Activated CD8-positive, alpha-beta T cell treated with anti-CD3 and anti-CD28 coated beads for 36 hours (primary cell): ENCODE results near the gene GPR42. TPM values are rescaled to one million over a fixed set of nuclear protein-coding genes. Genes with fewer than 3 reads are reported as not detected.

Experiments
- ATAC-seq: fragments of 200-7000 bp; cut with Tn5 transposase; one replicate; pipeline ENCODE4 v1.10.0; 2021; ENCODE audit warnings: mild to moderate bottlenecking, moderate library complexity
- CTCF ChIA-PET: fragments of 350-600 bp; sonication (Branson Sonifier 250); formaldehyde crosslinking; loops from one replicate; lab custom pipeline; 2021; ENCODE audit warnings: antibody characterized with exemption; lab: Charles Lee
- POLR2A ChIA-PET: fragments of 350-600 bp; sonication (Branson Sonifier 250); formaldehyde crosslinking; loops from one replicate; lab custom pipeline; 2021; ENCODE audit warnings: antibody characterized with exemption; lab: Charles Lee
- DNase-seq: peaks from one replicate; pipeline ENCODE4 v3.0.0-alpha.2; 2020
- H3K27ac Mint-ChIP-seq: one replicate; pipeline ENCODE4 v1.8.0; 2021; ENCODE audit warnings: mild to moderate bottlenecking, mixed read lengths
- H3K27me3 Mint-ChIP-seq: one replicate; pipeline ENCODE4 v1.8.0; 2021; ENCODE audit warnings: mixed read lengths
- H3K36me3 Mint-ChIP-seq: one replicate; pipeline ENCODE4 v1.8.0; 2021; ENCODE audit warnings: low read depth, mixed read lengths
- H3K4me1 Mint-ChIP-seq: one replicate; pipeline ENCODE4 v1.8.0; 2021; ENCODE audit warnings: low read depth, mixed read lengths
- H3K4me3 Mint-ChIP-seq: one replicate; pipeline ENCODE4 v1.8.0; 2021; ENCODE audit warnings: mild to moderate bottlenecking, moderate library complexity, mixed read lengths
- H3K9me3 Mint-ChIP-seq: one replicate; pipeline ENCODE4 v1.8.0; 2021; ENCODE audit warnings: mixed read lengths
- CTCF ChIP-seq: fragments of 200-600 bp; IDR thresholded peaks from one replicate; pipeline ENCODE4 v1.8.0; 2022; ENCODE audit warnings: antibody characterized with exemption, mild to moderate bottlenecking
- intact Hi-C: fragments of 100-400 bp; cut with micrococcal nuclease; formaldehyde crosslinking; loops from one replicate; pipeline ENCODE4 v1.10.0; 2022
- total RNA-seq, 2 experiments: library from RNA; stranded (reverse); gene quantifications; one replicate each; pipeline ENCODE4 v1.2.3, GENCODE V29; 2021

The GPR42 gene
- total RNA-seq, 2 experiments from 2014 or later, result 0.18 to 0.56 TPM

DNA sequence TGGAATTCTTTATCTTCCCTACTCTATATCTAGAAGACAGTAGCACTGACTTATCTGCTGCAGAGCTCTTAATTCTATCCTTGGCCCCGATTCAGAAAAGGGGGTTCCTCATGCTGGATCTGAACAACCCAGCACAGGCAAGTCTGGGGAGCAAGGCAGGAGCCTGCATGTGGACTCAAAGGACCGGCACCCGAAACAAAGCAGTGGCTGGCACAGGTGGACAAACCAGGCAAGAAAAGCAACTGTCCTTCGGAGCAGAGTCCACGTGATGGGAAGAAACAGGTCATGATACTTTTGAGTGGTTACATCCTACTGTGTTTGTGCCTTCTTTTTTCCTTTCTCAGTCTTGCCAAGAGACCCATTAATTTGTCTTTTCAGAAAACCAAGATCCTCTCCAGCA is 38.3 kb downstream of the GPR42 start:
- ATAC-seq, result no peak
- no peak overlapping the region for H3K27ac Mint-ChIP-seq

GRCh38 chr19:35410487-35410886 is 39.6 kb downstream of the GPR42 start:
- Mint-ChIP-seq H3K4me1 (peaks cover under 1% of the 10 kb centered on the region), H3K9me3 (no peaks in the 10 kb centered on the region), H3K27me3 (peaks cover 13% of the 10 kb centered on the region), H3K4me3 (no peak overlapping the region), H3K27ac (no peak overlapping the region), H3K36me3 (no peaks in the 10 kb centered on the region)
- ATAC-seq, result no peak
- DNase-seq, result no peak
- ChIA-PET POLR2A (no interaction called here), CTCF (no interaction called here)
- no peak for TF ChIP-seq CTCF
- intact Hi-C loops, result no loop called here

More for the DNA sequence above, 38.3 kb downstream of the GPR42 start:
- ChIA-PET CTCF (no interaction called here), POLR2A (no interaction called here)
- DNase-seq, result no peak
- H3K36me3 Mint-ChIP-seq, result no peaks in the 10 kb centered on the region
- H3K27me3 Mint-ChIP-seq, result peaks cover 8% of the 10 kb centered on the region
- no peak for TF ChIP-seq CTCF
- no peak overlapping the region for H3K4me3 Mint-ChIP-seq
- intact Hi-C loops, result no loop called here
- peaks cover 7% of the 10 kb centered on the region for H3K4me1 Mint-ChIP-seq
- no peaks in the 10 kb centered on the region for H3K9me3 Mint-ChIP-seq

- no peak for TF ChIP-seq CTCF
- ATAC-seq (peak; percentile 34), DNase-seq (peak; percentile 7)
- Mint-ChIP-seq H3K36me3 (no peaks in the 10 kb centered on the region), H3K4me1 (no peaks in the 10 kb centered on the region), H3K27ac (no peak overlapping the region), H3K9me3 (no peaks in the 10 kb centered on the region), H3K4me3 (no peak overlapping the region), H3K27me3 (peaks cover 19% of the 10 kb centered on the region)
- POLR2A ChIA-PET, result no interaction called here
- CTCF ChIA-PET, result no interaction called here
- intact Hi-C loops, result no loop called here
These were observed 43.6 kb downstream of the GPR42 start for GRCh38 chr19:35414442-35414841.

GRCh38 chr19:35416331-35416730 is 45.5 kb downstream of the GPR42 start:
- no peaks in the 10 kb centered on the region for H3K4me1 Mint-ChIP-seq
- no peaks in the 10 kb centered on the region for H3K9me3 Mint-ChIP-seq
- no peak overlapping the region for H3K27ac Mint-ChIP-seq
- ChIA-PET POLR2A (no interaction called here), CTCF (interaction anchor here (0.7 to 1.7 kb wide), 3 partner anchors 16 to 78 kb away, joined by 3 read pairs; no protein-coding TSS in a partner anchor)
- DNase-seq (no peak), ATAC-seq (no peak)
- TF ChIP-seq CTCF, result no peak
- intact Hi-C loops, result no loop called here
- H3K4me3 Mint-ChIP-seq, result no peak overlapping the region
- H3K36me3 Mint-ChIP-seq, result no peaks in the 10 kb centered on the region
- H3K27me3 Mint-ChIP-seq, result peaks cover 18% of the 10 kb centered on the region

DNA sequence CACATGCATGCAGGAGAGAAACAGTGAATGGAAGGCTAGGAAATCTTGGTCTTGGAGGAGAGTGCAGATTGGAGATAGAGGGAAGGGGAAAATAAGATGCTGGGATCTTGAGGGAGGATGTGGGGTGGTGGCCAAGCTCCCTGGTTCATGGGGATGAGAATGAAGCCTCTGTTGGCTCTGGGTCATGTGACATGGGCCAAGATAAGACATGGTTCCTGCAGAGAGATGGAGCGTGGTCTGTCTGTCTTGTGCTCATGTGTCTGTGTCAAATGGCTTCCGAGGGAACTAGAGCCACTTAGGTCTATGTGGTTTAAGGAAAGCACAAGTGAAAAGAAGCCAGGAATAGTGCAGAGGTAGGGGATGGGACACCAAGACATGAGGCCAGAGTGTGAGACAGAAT is 46.4 kb downstream of the GPR42 start:
- peaks cover 18% of the 10 kb centered on the region for H3K27me3 Mint-ChIP-seq
- no peak for TF ChIP-seq CTCF
- no peaks in the 10 kb centered on the region for H3K9me3 Mint-ChIP-seq
- CTCF ChIA-PET, result interaction anchor here (1.1 to 1.7 kb wide), 3 partner anchors 15 to 64 kb away, joined by 3 read pairs; no protein-coding TSS in a partner anchor
- DNase-seq (no peak), ATAC-seq (no peak)
- POLR2A ChIA-PET, result interaction anchor here (0.6 kb wide), 1 partner anchor 73 kb away, joined by 3 read pairs; no protein-coding TSS in a partner anchor
- H3K27ac Mint-ChIP-seq, result no peak overlapping the region
- intact Hi-C loops, result no loop called here
- no peaks in the 10 kb centered on the region for H3K36me3 Mint-ChIP-seq
- H3K4me1 Mint-ChIP-seq, result no peaks in the 10 kb centered on the region
- H3K4me3 Mint-ChIP-seq, result no peak overlapping the region
